Mucosa of descending colon (tissue), 3 donors: ENCODE measurements around the gene PSME4. TPM values are rescaled to one million over a fixed set of nuclear protein-coding genes. Genes with fewer than 3 reads are reported as not detected.
"Not testable (repeated sequence)": the region's sequence is repeated elsewhere in the genome, so short reads cannot be mapped to it uniquely, and the experiment has no call there.

ENCODE experiments used
- ATAC-seq: fragments of 200-7000 bp; cut with Tn5 transposase; one replicate; pipeline ENCODE4 v1.9.1; 2020; ENCODE audit warnings: mild to moderate bottlenecking, moderate library complexity
- DNase-seq, 3 donors: peaks; one replicate each; pipeline ENCODE4 v3.0.0-alpha.2; 2020
- H3K36me3 ChIP-seq: fragments of 200-600 bp; one replicate; pipeline ENCODE4 v1.8.0; 2021; ENCODE audit warnings: low read depth, mild to moderate bottlenecking
- H3K4me1 ChIP-seq: fragments of 200-600 bp; one replicate; pipeline ENCODE4 v1.8.0; 2021; ENCODE audit warnings: low read depth, mild to moderate bottlenecking
- H3K4me3 ChIP-seq: fragments of 200-600 bp; one replicate; pipeline ENCODE4 v1.8.0; 2021; ENCODE audit warnings: mild to moderate bottlenecking
- H3K9me3 ChIP-seq: fragments of 200-600 bp; one replicate; pipeline ENCODE4 v1.8.0; 2021; ENCODE audit warnings: mild to moderate bottlenecking
- intact Hi-C, 2 donors: fragments of 100-400 bp; cut with DNase I in 1 of 2; cut with micrococcal nuclease in 1 of 2; formaldehyde crosslinking; loops; one replicate each; pipeline versions ENCODE4 v1.11.0 to v1.11.1; 2022; cut with DNase I, micrococcal nuclease
- total RNA-seq, 3 donors: library from RNA; stranded (reverse); fragmentation: NEBNext Ultra II Directional in 2 of 3; extraction: Animal tissue kit (Norgen Biotek cat#: 25700) in 2 of 3; gene quantifications; one replicate each; pipeline versions ENCODE4 v1.2.1 to v1.2.4, GENCODE V29; 2021 to 2023
- TF ChIP-seq, protein P1 (sequence below): fragments of 200-600 bp; IDR thresholded peaks from one replicate; pipeline ENCODE4 v1.8.0; 2022; ENCODE audit warnings: antibody characterized with exemption, mild to moderate bottlenecking
- donor health status: DM: no; HTN: no; CAD: no; lungs with moderate emphysema.
- donor health status: DM: no; HTN: no; CAD: no.
- donor health status: DM: no; HTN: yes; CAD: no.

Gene PSME4
- total RNA-seq, 3 donors from 2014 or later: 33.7 to 50.9 (median 50.3) TPM

DNA sequence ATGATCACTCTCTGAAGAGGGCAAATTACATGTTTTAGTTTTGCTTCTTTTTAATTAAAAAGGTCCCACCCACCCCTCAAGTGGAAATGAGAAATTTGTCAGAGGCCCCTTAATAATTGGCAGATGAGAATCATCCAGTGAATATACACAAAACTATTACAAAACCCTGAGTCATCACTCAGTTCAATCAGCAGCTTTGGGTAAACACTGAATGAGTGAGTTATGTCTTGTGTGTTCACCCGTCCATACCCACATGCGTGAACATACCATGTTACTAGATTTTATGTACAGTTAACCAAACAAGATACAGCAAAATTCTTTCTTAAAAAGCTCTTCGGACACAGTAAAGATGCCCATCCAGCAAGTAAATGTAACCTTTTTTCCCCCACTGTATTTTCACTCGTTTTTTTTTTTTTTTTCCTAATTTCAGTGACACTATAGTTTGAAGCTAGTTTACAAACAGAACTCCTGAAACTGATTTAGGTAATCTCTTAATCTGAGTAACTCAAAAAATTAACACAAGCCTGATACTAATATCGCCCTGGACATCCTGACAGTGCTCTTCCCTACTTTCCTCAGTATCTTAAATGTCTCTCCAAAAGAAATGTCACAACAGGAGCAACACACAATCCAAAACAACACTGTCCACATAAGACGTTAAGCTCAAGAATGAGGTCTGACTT is 1.4 kb downstream of the PSME4 start:
- DNase-seq: peak in 1 of 3 donors; percentile 19
- H3K4me3 ChIP-seq: peak overlapping the region; percentile 92
- peaks cover 19% of the 10 kb centered on the region for H3K4me1 ChIP-seq
- H3K9me3 ChIP-seq: no peaks in the 10 kb centered on the region
- peak; percentile 55 for ATAC-seq
- intact Hi-C loops: no loop called here
- TF ChIP-seq, protein P1, sequence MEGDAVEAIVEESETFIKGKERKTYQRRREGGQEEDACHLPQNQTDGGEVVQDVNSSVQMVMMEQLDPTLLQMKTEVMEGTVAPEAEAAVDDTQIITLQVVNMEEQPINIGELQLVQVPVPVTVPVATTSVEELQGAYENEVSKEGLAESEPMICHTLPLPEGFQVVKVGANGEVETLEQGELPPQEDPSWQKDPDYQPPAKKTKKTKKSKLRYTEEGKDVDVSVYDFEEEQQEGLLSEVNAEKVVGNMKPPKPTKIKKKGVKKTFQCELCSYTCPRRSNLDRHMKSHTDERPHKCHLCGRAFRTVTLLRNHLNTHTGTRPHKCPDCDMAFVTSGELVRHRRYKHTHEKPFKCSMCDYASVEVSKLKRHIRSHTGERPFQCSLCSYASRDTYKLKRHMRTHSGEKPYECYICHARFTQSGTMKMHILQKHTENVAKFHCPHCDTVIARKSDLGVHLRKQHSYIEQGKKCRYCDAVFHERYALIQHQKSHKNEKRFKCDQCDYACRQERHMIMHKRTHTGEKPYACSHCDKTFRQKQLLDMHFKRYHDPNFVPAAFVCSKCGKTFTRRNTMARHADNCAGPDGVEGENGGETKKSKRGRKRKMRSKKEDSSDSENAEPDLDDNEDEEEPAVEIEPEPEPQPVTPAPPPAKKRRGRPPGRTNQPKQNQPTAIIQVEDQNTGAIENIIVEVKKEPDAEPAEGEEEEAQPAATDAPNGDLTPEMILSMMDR: no peak
- no peaks in the 10 kb centered on the region for H3K36me3 ChIP-seq

DNA sequence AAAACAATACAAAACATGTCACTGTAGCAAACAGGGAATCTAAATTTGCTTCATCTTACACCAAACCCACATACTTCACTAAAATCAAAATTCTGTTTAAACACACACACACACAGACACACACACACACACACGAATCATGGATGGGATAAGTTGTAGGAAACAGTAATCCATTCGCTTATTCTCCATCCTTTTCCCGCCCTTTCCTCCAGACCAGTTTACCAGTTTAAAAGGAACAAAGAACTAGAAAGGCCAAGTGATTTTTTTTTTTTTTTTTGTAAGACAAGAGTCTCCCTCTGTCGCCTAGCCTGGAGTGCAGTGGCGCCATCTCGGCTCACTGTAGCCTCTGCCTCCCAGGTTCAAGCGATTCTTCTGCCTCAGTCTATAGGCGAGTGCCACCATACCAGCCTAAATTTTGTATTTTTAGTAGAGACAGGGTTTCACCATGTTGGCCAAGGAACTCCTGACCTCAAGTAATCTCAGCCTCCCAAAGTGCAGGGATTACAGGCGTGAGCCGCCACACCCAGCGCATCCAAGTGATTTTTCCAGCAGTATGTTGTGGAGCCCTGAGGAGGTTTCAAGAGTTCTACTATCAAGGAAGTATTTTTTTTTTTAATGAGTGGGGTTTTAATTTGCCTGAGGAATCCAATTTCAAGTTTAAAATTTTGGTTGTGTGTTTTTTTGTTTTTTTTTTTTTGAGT is 5.7 kb downstream of the PSME4 start:
- no peak for ATAC-seq
- Histone ChIP-seq H3K9me3 (no peaks in the 10 kb centered on the region), H3K4me1 (peaks cover 22% of the 10 kb centered on the region), H3K36me3 (no peaks in the 10 kb centered on the region), H3K4me3 (no peak overlapping the region)
- intact Hi-C loops: no loop called here
- TF ChIP-seq, protein P1: no peak
- DNase-seq: no peak

DNA sequence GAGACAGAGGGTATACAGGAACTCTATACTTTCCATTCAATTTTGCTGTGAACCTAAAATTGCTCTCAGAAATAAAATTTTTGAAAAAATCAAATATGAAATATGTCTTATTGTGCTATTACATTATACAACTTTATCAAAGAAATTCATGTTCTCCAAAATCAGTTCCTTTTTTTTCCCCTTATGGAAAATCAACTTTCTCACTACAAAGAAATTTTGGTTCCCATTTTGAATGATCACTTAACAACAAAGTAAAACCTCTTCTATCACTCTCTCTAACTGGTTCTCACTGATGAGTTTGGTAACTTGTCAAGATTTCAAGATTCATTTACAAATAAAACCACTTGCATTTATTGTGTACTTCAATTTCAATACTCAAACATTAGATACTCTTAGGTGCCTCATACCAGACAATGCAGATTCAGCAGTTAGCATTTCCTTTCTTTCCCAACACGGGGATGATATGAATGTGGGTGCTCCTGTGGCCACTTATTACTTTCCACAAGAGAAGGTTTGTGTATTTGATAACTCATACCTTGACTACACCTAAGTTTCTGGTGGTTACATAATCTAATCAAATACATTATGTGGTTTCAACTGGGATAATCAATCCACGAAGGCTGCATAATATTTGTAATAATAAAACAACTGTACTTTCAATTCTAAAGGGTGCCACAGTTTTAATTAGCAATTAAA is 6.4 kb downstream of the PSME4 start:
- Histone ChIP-seq H3K9me3 (no peaks in the 10 kb centered on the region), H3K4me1 (peaks cover 22% of the 10 kb centered on the region), H3K36me3 (no peaks in the 10 kb centered on the region), H3K4me3 (no peak overlapping the region)
- intact Hi-C loops: no loop called here
- DNase-seq: no peak
- TF ChIP-seq, protein P1: no peak
- no peak for ATAC-seq

DNA sequence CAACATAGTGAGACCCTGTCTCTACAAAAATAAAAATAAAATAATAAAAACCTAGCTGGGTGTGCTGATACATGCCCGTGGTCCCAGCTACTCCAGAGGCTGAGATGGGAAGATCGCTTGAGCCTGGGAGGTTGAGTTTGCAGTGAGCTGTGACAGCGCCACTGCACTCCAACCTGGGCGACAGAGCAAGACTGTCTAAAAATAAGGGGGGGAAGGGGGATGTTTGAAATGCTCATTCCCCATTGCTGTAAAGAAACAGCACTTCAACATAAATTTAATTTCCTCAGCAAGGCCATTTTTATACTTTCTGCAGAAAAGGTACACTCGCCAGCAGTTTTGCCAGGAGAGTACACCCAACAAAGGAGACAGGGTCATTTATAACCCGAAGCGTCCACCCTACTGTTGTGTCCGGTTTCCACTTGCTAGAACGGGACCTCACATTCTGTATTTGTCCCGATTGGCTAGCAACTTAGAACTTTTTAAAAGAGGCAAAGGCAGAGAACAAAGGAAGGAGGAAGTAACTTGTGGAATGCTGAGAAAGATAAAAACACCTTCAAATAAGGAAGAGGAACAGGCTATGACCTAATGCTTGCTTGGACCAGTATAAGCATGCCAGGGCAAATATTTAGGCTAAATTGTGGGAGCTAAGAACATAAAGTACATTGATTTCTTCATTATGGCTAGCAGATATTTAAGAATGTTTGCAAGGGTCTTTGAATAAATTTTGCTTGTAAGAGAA is 9.1 kb downstream of the PSME4 start:
- ATAC-seq, DNase-seq: not testable (repeated sequence)

DNA sequence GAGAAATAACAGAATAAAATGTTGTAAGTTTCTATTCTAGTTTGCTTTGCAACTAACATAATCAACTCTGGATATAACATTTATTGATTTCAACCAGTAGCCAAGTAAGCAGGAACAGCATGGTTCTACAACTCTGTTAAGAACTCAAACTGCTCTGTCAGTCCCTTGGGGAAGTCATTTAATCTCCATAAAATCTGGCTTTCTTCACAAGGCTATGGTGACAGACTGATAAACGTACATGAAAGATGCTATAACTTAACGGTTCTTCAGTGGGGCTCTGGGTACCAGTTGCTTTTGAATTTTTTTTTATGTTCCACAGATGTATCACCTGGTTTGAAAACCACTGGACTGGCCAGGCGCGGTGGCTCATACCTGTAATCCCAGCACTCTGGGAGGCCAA is 10.3 kb downstream of the PSME4 start:
- intact Hi-C loops: no loop called here
- Histone ChIP-seq H3K9me3 (no peaks in the 10 kb centered on the region), H3K4me3 (no peak overlapping the region), H3K4me1 (peaks cover 9% of the 10 kb centered on the region), H3K36me3 (no peaks in the 10 kb centered on the region)
- TF ChIP-seq, protein P1: no peak
- ATAC-seq: no peak
- no peak for DNase-seq

More for the DNA sequence above, 9.1 kb downstream of the PSME4 start:
- H3K4me1 ChIP-seq, intact Hi-C loops, H3K36me3 ChIP-seq, H3K9me3 ChIP-seq, H3K4me3 ChIP-seq: not testable (repeated sequence)
